Hindlimb muscle (tissue), 1 donor: ENCODE results near the gene MAD1L1. TPM values are rescaled to one million over a fixed set of nuclear protein-coding genes. Genes with fewer than 3 reads are reported as not detected.
"Not testable (repeated sequence)": the region's sequence is repeated elsewhere in the genome, so short reads cannot be mapped to it uniquely, and the experiment has no call there.

Experiments used
- DNase-seq: peaks from one replicate; pipeline ENCODE4 v3.0.0-alpha.2; 2013
- polyA plus RNA-seq: library from polyadenylated mRNA; unstranded; fragments of 120-200 nt; gene quantifications from one replicate; pipeline ENCODE4 v1.2.1, GENCODE V29; 2013; ENCODE audit not compliant: insufficient read length

Gene MAD1L1
- polyA plus RNA-seq, 1 donor: 27.6 TPM

GRCh38 chr7:1872191-1873069 lies 360.3 kb downstream of the MAD1L1 start:
- DNase-seq: no peak

GRCh38 chr7:1869452-1870130 lies 363.2 kb downstream of the MAD1L1 start:
- DNase-seq: no peak

GRCh38 chr7:1868516-1869165 lies 364.1 kb downstream of the MAD1L1 start:
- no peak for DNase-seq

- DNase-seq: no peak
Measured at GRCh38 chr7:1867370-1868260, 365.1 kb downstream of the MAD1L1 start.

GRCh38 chr7:1866601-1867000 lies 366.1 kb downstream of the MAD1L1 start:
- no peak for DNase-seq

- no peak for DNase-seq
Measured at GRCh38 chr7:1865571-1866255, 367.0 kb downstream of the MAD1L1 start.

GRCh38 chr7:1865000-1865555 lies 367.7 kb downstream of the MAD1L1 start:
- no peak for DNase-seq

GRCh38 chr7:1864161-1864940 lies 368.4 kb downstream of the MAD1L1 start:
- no peak for DNase-seq

- DNase-seq: no peak
Measured at GRCh38 chr7:1863091-1863900, 369.4 kb downstream of the MAD1L1 start.

- no peak for DNase-seq
Measured at GRCh38 chr7:1862560-1862959, 370.2 kb downstream of the MAD1L1 start.

GRCh38 chr7:1861799-1862458 lies 370.8 kb downstream of the MAD1L1 start:
- no peak for DNase-seq

- DNase-seq: not testable (repeated sequence)
Measured at GRCh38 chr7:1860881-1861798, 371.6 kb downstream of the MAD1L1 start.

- DNase-seq: no peak
Measured at GRCh38 chr7:1859266-1860035, 373.3 kb downstream of the MAD1L1 start.

GRCh38 chr7:1858435-1859265 lies 374.1 kb downstream of the MAD1L1 start:
- DNase-seq: no peak

- no peak for DNase-seq
Measured at GRCh38 chr7:1857487-1858421, 375.0 kb downstream of the MAD1L1 start.
